Glutamatergic neuron (in vitro differentiated cells): Measurements from ENCODE around the gene DENND2A. TPM values are rescaled to one million over a fixed set of nuclear protein-coding genes. Genes with fewer than 3 reads are reported as not detected.
A peak's percentile ranks its signal among the peaks of the same experiment; 100 is the strongest.
"Not testable (repeated sequence)": the region's sequence is repeated elsewhere in the genome, so short reads cannot be mapped to it uniquely, and the experiment has no call there.

Source experiments
- DNase-seq: peaks from one replicate; pipeline ENCODE4 v3.0.0; 2022
- H3K27ac Mint-ChIP-seq: one replicate; pipeline ENCODE4 v1.8.0; 2020; ENCODE audit warnings: mild to moderate bottlenecking, mixed read lengths, inconsistent platforms; ENCODE audit not compliant: unreplicated experiment
- H3K27me3 Mint-ChIP-seq: one replicate; pipeline ENCODE4 v1.8.0; 2020; ENCODE audit warnings: mild to moderate bottlenecking, moderate library complexity, mixed read lengths, inconsistent platforms; ENCODE audit not compliant: unreplicated experiment
- H3K36me3 Mint-ChIP-seq: one replicate; pipeline ENCODE4 v1.8.0; 2020; ENCODE audit warnings: mild to moderate bottlenecking, mixed read lengths, inconsistent platforms; ENCODE audit not compliant: unreplicated experiment
- H3K4me1 Mint-ChIP-seq: one replicate; pipeline ENCODE4 v1.8.0; 2020; ENCODE audit warnings: mild to moderate bottlenecking, low read depth, mixed read lengths, inconsistent platforms; ENCODE audit not compliant: unreplicated experiment
- H3K4me3 Mint-ChIP-seq: one replicate; pipeline ENCODE4 v1.8.0; 2020; ENCODE audit warnings: mild to moderate bottlenecking, mixed read lengths, inconsistent platforms; ENCODE audit not compliant: unreplicated experiment
- H3K9me3 Mint-ChIP-seq: one replicate; pipeline ENCODE4 v1.8.0; 2020; ENCODE audit warnings: mild to moderate bottlenecking, moderate library complexity, mixed read lengths, inconsistent platforms; ENCODE audit not compliant: unreplicated experiment
- total RNA-seq: library from RNA; stranded (reverse); fragmentation: NEBNext Ultra II Directional; extraction: Animal tissue kit (Norgen Biotek cat#: 25700); gene quantifications from one replicate; pipeline ENCODE4 v1.2.1, GENCODE V29; 2021; ENCODE audit not compliant: unreplicated experiment
- TF ChIP-seq, protein P1 (sequence below): fragments of 200-600 bp; sonication (generic); IDR thresholded peaks from one replicate; pipeline ENCODE4 v1.5.0; 2021; ENCODE audit not compliant: partially characterized antibody, unreplicated experiment

Gene DENND2A
- total RNA-seq, 1 donor from 2014 or later = 64.7 TPM

DNA sequence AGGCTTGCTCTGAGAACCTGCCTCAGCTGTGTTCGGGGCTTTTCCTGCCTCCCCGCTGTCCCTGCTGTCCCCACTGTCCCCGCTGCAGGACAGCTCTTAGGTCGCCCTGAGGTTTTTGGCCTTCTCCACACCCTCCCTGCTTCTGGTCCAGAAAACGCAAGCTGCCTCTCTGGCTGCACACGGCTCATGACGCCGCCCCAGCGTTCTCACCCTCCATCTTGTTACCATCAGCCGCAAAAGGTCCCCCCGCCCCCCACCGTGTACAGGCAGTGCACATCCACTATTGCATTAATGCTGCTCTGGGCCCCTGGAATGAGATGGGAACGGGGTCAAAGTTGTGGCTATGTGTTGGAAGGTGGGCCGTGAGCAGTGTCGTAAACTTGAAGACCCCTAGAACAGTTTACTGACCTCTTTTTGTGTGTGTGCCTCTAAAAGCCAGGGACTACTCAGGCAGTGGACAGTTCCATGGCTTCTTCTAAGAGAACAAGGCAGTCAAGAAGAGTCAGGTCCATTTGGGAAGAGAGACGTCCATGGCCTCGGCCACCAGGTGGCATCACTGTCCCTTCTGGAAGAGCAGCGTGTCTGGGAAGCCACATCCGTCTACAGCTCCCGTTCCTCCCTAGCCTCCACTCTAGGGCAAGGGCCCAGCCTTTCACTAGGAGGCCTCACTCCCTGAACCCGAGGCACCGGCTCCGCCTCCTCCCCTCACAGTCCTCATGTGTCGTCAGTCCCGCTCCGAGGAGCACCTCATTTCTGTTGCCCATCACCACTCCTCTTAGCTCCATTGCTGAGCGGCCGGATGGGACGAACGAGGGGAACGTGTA lies 122.9 kb downstream of the DENND2A start:
- Mint-ChIP-seq H3K4me1 (peaks cover 6% of the 10 kb centered on the region), H3K27ac (peak overlapping the region; percentile 78), H3K4me3 (no peak overlapping the region), H3K27me3 (peaks cover 8% of the 10 kb centered on the region), H3K36me3 (no peaks in the 10 kb centered on the region), H3K9me3 (peaks cover 3% of the 10 kb centered on the region)
- peak; percentile 92 for DNase-seq
- TF ChIP-seq, protein P1, sequence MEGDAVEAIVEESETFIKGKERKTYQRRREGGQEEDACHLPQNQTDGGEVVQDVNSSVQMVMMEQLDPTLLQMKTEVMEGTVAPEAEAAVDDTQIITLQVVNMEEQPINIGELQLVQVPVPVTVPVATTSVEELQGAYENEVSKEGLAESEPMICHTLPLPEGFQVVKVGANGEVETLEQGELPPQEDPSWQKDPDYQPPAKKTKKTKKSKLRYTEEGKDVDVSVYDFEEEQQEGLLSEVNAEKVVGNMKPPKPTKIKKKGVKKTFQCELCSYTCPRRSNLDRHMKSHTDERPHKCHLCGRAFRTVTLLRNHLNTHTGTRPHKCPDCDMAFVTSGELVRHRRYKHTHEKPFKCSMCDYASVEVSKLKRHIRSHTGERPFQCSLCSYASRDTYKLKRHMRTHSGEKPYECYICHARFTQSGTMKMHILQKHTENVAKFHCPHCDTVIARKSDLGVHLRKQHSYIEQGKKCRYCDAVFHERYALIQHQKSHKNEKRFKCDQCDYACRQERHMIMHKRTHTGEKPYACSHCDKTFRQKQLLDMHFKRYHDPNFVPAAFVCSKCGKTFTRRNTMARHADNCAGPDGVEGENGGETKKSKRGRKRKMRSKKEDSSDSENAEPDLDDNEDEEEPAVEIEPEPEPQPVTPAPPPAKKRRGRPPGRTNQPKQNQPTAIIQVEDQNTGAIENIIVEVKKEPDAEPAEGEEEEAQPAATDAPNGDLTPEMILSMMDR = peak; percentile 79

GRCh38 chr7:140512317-140513000 lies 128.2 kb downstream of the DENND2A start:
- no peak overlapping the region for H3K4me3 Mint-ChIP-seq
- no peaks in the 10 kb centered on the region for H3K9me3 Mint-ChIP-seq
- DNase-seq = peak; percentile 34
- no peaks in the 10 kb centered on the region for H3K36me3 Mint-ChIP-seq
- TF ChIP-seq, protein P1 = no peak
- H3K4me1 Mint-ChIP-seq = peaks cover 9% of the 10 kb centered on the region
- H3K27ac Mint-ChIP-seq = peak overlapping the region; percentile 64
- peaks cover 4% of the 10 kb centered on the region for H3K27me3 Mint-ChIP-seq

GRCh38 chr7:140509789-140510188 lies 130.8 kb downstream of the DENND2A start:
- no peak for DNase-seq
- H3K9me3 Mint-ChIP-seq = peaks cover 2% of the 10 kb centered on the region
- H3K36me3 Mint-ChIP-seq = no peaks in the 10 kb centered on the region
- H3K4me3 Mint-ChIP-seq = no peak overlapping the region
- H3K4me1 Mint-ChIP-seq = peaks cover 12% of the 10 kb centered on the region
- no peak overlapping the region for H3K27ac Mint-ChIP-seq
- H3K27me3 Mint-ChIP-seq = peaks cover 4% of the 10 kb centered on the region
- TF ChIP-seq, protein P1 = no peak

DNA sequence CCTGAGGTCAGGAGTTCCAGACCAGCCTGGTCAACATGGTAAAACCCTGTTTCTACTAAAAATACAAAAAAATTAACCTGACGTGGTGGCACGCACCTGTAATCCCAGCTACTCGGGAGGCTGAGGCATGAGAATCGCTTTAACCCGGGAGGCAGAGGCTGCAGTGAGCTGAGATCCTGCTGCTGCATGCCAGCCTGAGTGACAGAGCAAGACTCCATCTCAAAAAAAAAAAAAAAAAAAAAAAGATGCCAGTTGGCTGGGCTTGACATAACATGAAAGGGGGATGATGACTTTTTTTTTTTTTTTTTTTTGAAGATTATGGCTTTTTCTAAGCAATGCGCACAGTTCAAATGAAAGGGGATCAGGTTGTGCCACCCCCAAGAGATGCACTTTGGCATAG lies 133.1 kb downstream of the DENND2A start:
- H3K4me1 Mint-ChIP-seq = peaks cover 12% of the 10 kb centered on the region
- H3K27ac Mint-ChIP-seq, H3K4me3 Mint-ChIP-seq, H3K9me3 Mint-ChIP-seq, DNase-seq, H3K27me3 Mint-ChIP-seq, H3K36me3 Mint-ChIP-seq: not testable (repeated sequence)

DNA sequence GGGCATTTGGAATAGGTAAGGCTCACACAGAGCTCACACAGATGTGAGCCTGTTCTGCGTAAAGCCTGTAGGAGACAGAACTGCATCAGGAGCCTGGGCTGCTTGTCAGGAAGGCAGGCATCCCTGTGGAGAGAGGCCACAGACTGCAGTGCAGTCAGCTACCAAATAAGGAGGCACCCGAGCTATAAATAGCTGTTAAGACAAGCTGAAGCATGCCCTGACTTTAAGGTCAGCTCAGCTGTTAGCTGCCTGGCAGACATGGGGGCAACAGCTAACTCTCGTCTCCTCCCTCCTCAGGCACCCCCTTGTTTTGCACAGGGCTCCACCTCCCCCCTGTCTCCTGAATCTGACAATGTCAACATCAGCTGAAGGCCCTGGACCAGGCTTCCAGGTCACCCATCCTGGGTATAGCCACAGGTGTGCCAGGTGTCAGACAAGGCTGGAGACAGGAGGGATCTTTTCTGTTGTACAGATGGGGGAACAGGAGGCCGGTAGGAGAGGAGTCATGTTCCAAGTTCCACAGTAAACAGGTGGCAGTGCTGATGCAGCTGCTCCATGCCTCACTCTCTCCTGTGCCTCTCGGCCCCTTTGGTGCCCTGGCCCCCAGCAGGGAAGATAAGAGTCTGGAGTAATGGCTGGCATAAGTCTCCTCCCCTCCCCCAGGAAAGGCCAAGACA lies 133.7 kb downstream of the DENND2A start:
- H3K4me1 Mint-ChIP-seq = peaks cover 9% of the 10 kb centered on the region
- H3K27me3 Mint-ChIP-seq = no peaks in the 10 kb centered on the region
- H3K4me3 Mint-ChIP-seq = no peak overlapping the region
- H3K36me3 Mint-ChIP-seq = no peaks in the 10 kb centered on the region
- peak; percentile 48 for DNase-seq
- TF ChIP-seq, protein P1 = no peak
- peaks cover 2% of the 10 kb centered on the region for H3K9me3 Mint-ChIP-seq
- peak overlapping the region; percentile 89 for H3K27ac Mint-ChIP-seq
